Activated naive CD8-positive, alpha-beta T cell treated with anti-CD3 and anti-CD28 coated beads for 36 hours (primary cell): ENCODE measurements around the gene PRDM5. TPM values are rescaled to one million over a fixed set of nuclear protein-coding genes. Genes with fewer than 3 reads are reported as not detected.

Source experiments
- DNase-seq: peaks from one replicate; pipeline ENCODE4 v3.0.0; 2021
- H3K27ac Mint-ChIP-seq: one replicate; pipeline ENCODE4 v1.8.0; 2022; ENCODE audit warnings: mild to moderate bottlenecking, moderate library complexity, mixed read lengths
- H3K27me3 Mint-ChIP-seq: one replicate; pipeline ENCODE4 v1.8.0; 2022; ENCODE audit warnings: mild to moderate bottlenecking, mixed read lengths
- H3K36me3 Mint-ChIP-seq: one replicate; pipeline ENCODE4 v1.8.0; 2021; ENCODE audit warnings: mild to moderate bottlenecking, mixed read lengths
- H3K4me1 Mint-ChIP-seq: one replicate; pipeline ENCODE4 v1.8.0; 2021; ENCODE audit warnings: mixed read lengths
- H3K4me3 Mint-ChIP-seq: one replicate; pipeline ENCODE4 v1.8.0; 2022; ENCODE audit warnings: mild to moderate bottlenecking, moderate library complexity, mixed read lengths
- H3K9me3 Mint-ChIP-seq: one replicate; pipeline ENCODE4 v1.8.0; 2022; ENCODE audit warnings: mixed read lengths
- total RNA-seq, 2 experiments: library from RNA; stranded (reverse); gene quantifications; one replicate each; pipeline ENCODE4 v1.2.3, GENCODE V29; 2021

Gene PRDM5
- total RNA-seq, 2 experiments from 2014 or later = 1.3 to 1.4 TPM

GRCh38 chr4:120829113-120829831 lies 93.3 kb downstream of the PRDM5 start:
- Mint-ChIP-seq H3K4me1 (no peaks in the 10 kb centered on the region), H3K27ac (no peak overlapping the region), H3K27me3 (no peaks in the 10 kb centered on the region), H3K36me3 (peaks cover 3% of the 10 kb centered on the region), H3K9me3 (peaks cover 8% of the 10 kb centered on the region), H3K4me3 (no peak overlapping the region)
- DNase-seq = no peak

- no peak for DNase-seq
- Mint-ChIP-seq H3K9me3 (no peaks in the 10 kb centered on the region), H3K27ac (no peak overlapping the region), H3K4me3 (no peak overlapping the region), H3K27me3 (no peaks in the 10 kb centered on the region), H3K4me1 (no peaks in the 10 kb centered on the region), H3K36me3 (no peaks in the 10 kb centered on the region)
Observed at GRCh38 chr4:120826853-120827252, 95.7 kb downstream of the PRDM5 start.

- Mint-ChIP-seq H3K27me3 (no peaks in the 10 kb centered on the region), H3K36me3 (no peaks in the 10 kb centered on the region), H3K27ac (no peak overlapping the region), H3K4me3 (no peak overlapping the region), H3K9me3 (no peaks in the 10 kb centered on the region), H3K4me1 (no peaks in the 10 kb centered on the region)
- DNase-seq = no peak
Observed at GRCh38 chr4:120826449-120826848, 96.1 kb downstream of the PRDM5 start.

GRCh38 chr4:120824946-120825345 lies 97.6 kb downstream of the PRDM5 start:
- H3K4me3 Mint-ChIP-seq = no peak overlapping the region

GRCh38 chr4:120821977-120822376 lies 100.5 kb downstream of the PRDM5 start:
- no peak overlapping the region for H3K27ac Mint-ChIP-seq
- no peak overlapping the region for H3K4me3 Mint-ChIP-seq
- DNase-seq = no peak
- H3K9me3 Mint-ChIP-seq = no peaks in the 10 kb centered on the region
- H3K36me3 Mint-ChIP-seq = no peaks in the 10 kb centered on the region
- H3K4me1 Mint-ChIP-seq = peaks cover 10% of the 10 kb centered on the region
- H3K27me3 Mint-ChIP-seq = no peaks in the 10 kb centered on the region

More at GRCh38 chr4:120824946-120825345, 97.6 kb downstream of the PRDM5 start:
- no peaks in the 10 kb centered on the region for H3K27me3 Mint-ChIP-seq
- DNase-seq = no peak
- H3K36me3 Mint-ChIP-seq = no peaks in the 10 kb centered on the region
- no peaks in the 10 kb centered on the region for H3K9me3 Mint-ChIP-seq
- H3K27ac Mint-ChIP-seq = no peak overlapping the region
- H3K4me1 Mint-ChIP-seq = peaks cover 6% of the 10 kb centered on the region

GRCh38 chr4:120821029-120821428 lies 101.5 kb downstream of the PRDM5 start:
- DNase-seq = no peak
- no peak overlapping the region for H3K4me3 Mint-ChIP-seq
- peaks cover 12% of the 10 kb centered on the region for H3K4me1 Mint-ChIP-seq
- H3K9me3 Mint-ChIP-seq = no peaks in the 10 kb centered on the region
- no peaks in the 10 kb centered on the region for H3K27me3 Mint-ChIP-seq
- H3K36me3 Mint-ChIP-seq = no peaks in the 10 kb centered on the region
- H3K27ac Mint-ChIP-seq = no peak overlapping the region

GRCh38 chr4:120819805-120820437 lies 102.6 kb downstream of the PRDM5 start:
- Mint-ChIP-seq H3K9me3 (no peaks in the 10 kb centered on the region), H3K4me3 (no peak overlapping the region), H3K27me3 (no peaks in the 10 kb centered on the region)

GRCh38 chr4:120816296-120816965 lies 106.1 kb downstream of the PRDM5 start:
- H3K27ac Mint-ChIP-seq = no peak overlapping the region
- no peak for DNase-seq
- H3K36me3 Mint-ChIP-seq = no peaks in the 10 kb centered on the region
- peaks cover 12% of the 10 kb centered on the region for H3K4me1 Mint-ChIP-seq
- H3K27me3 Mint-ChIP-seq = no peaks in the 10 kb centered on the region
- no peak overlapping the region for H3K4me3 Mint-ChIP-seq
- no peaks in the 10 kb centered on the region for H3K9me3 Mint-ChIP-seq

More at GRCh38 chr4:120819805-120820437, 102.6 kb downstream of the PRDM5 start:
- H3K4me1 Mint-ChIP-seq = peaks cover 12% of the 10 kb centered on the region
- H3K36me3 Mint-ChIP-seq = no peaks in the 10 kb centered on the region
- H3K27ac Mint-ChIP-seq = no peak overlapping the region
- no peak for DNase-seq

- Mint-ChIP-seq H3K4me3 (no peak overlapping the region), H3K27ac (no peak overlapping the region), H3K27me3 (no peaks in the 10 kb centered on the region), H3K4me1 (peaks cover 10% of the 10 kb centered on the region), H3K9me3 (no peaks in the 10 kb centered on the region), H3K36me3 (no peaks in the 10 kb centered on the region)
- DNase-seq = no peak
Observed at GRCh38 chr4:120815361-120815760, 107.2 kb downstream of the PRDM5 start.

GRCh38 chr4:120814886-120815285 lies 107.6 kb downstream of the PRDM5 start:
- H3K36me3 Mint-ChIP-seq = peaks cover 2% of the 10 kb centered on the region
- no peak overlapping the region for H3K27ac Mint-ChIP-seq
- peaks cover 3% of the 10 kb centered on the region for H3K9me3 Mint-ChIP-seq
- no peaks in the 10 kb centered on the region for H3K27me3 Mint-ChIP-seq
- no peak overlapping the region for H3K4me3 Mint-ChIP-seq
- H3K4me1 Mint-ChIP-seq = peaks cover 5% of the 10 kb centered on the region
- DNase-seq = no peak

- Mint-ChIP-seq H3K27me3 (no peaks in the 10 kb centered on the region), H3K9me3 (peaks cover 10% of the 10 kb centered on the region), H3K4me3 (no peak overlapping the region), H3K27ac (no peak overlapping the region), H3K36me3 (peaks cover 10% of the 10 kb centered on the region), H3K4me1 (peaks cover 2% of the 10 kb centered on the region)
- DNase-seq = no peak
Observed at GRCh38 chr4:120812216-120812615, 110.3 kb downstream of the PRDM5 start.

GRCh38 chr4:120809518-120809917 lies 113.0 kb downstream of the PRDM5 start:
- no peaks in the 10 kb centered on the region for H3K4me1 Mint-ChIP-seq
- no peak overlapping the region for H3K27ac Mint-ChIP-seq
- H3K27me3 Mint-ChIP-seq = no peaks in the 10 kb centered on the region
- H3K9me3 Mint-ChIP-seq = peaks cover 20% of the 10 kb centered on the region
- no peak for DNase-seq
- H3K4me3 Mint-ChIP-seq = no peak overlapping the region
- peaks cover 25% of the 10 kb centered on the region for H3K36me3 Mint-ChIP-seq

- peaks cover 25% of the 10 kb centered on the region for H3K36me3 Mint-ChIP-seq
- H3K4me1 Mint-ChIP-seq = no peaks in the 10 kb centered on the region
- no peak overlapping the region for H3K4me3 Mint-ChIP-seq
- DNase-seq = no peak
- no peaks in the 10 kb centered on the region for H3K27me3 Mint-ChIP-seq
- no peak overlapping the region for H3K27ac Mint-ChIP-seq
- H3K9me3 Mint-ChIP-seq = peaks cover 20% of the 10 kb centered on the region
Observed at GRCh38 chr4:120808475-120809141, 113.9 kb downstream of the PRDM5 start.

- Mint-ChIP-seq H3K4me3 (no peak overlapping the region), H3K9me3 (peaks cover 10% of the 10 kb centered on the region), H3K4me1 (no peaks in the 10 kb centered on the region), H3K36me3 (peaks cover 12% of the 10 kb centered on the region), H3K27me3 (no peaks in the 10 kb centered on the region), H3K27ac (no peak overlapping the region)
- DNase-seq = no peak
Observed at GRCh38 chr4:120801137-120801758, 121.3 kb downstream of the PRDM5 start.

GRCh38 chr4:120798570-120798969 lies 124.0 kb downstream of the PRDM5 start:
- H3K36me3 Mint-ChIP-seq = peaks cover 2% of the 10 kb centered on the region
- H3K4me3 Mint-ChIP-seq = no peak overlapping the region
- peaks cover 3% of the 10 kb centered on the region for H3K9me3 Mint-ChIP-seq
- no peaks in the 10 kb centered on the region for H3K27me3 Mint-ChIP-seq
- no peaks in the 10 kb centered on the region for H3K4me1 Mint-ChIP-seq
- DNase-seq = no peak
- no peak overlapping the region for H3K27ac Mint-ChIP-seq
